GM12875 (cell line): ENCODE results near the gene GDNF.

Experiments
- H3K4me3 ChIP-seq: one replicate; pipeline ENCODE4 v1.5.1; 2011; ENCODE audit warnings: low read depth, low read length, control low read depth
- CTCF ChIP-seq: IDR thresholded peaks from 2 replicates; pipeline ENCODE4 v1.5.1; 2011; ENCODE audit warnings: low read depth, mild to moderate bottlenecking, control low read depth, inconsistent platforms, low read length, moderate library complexity, borderline replicate concordance; ENCODE audit not compliant: insufficient read depth

The GDNF gene, protein sequence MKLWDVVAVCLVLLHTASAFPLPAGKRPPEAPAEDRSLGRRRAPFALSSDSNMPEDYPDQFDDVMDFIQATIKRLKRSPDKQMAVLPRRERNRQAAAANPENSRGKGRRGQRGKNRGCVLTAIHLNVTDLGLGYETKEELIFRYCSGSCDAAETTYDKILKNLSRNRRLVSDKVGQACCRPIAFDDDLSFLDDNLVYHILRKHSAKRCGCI

GRCh38 chr5:37839407-37840052, at the start of gene GDNF:
Gene GDNF (minus strand): TSS chr5:37840041. CDS start chr5:37834796, 5,245 bp downstream.
- TF ChIP-seq CTCF: no peak
- H3K4me3 ChIP-seq: no peak within 1 kb of the TSS

- H3K4me3 ChIP-seq: no peak overlapping the region
- no peak for TF ChIP-seq CTCF
Measured at GRCh38 chr5:37888476-37888875, 48.6 kb upstream of the GDNF start.

- no peak for TF ChIP-seq CTCF
- H3K4me3 ChIP-seq: no peak overlapping the region
Measured at GRCh38 chr5:37886242-37886905, 46.5 kb upstream of the GDNF start.

DNA sequence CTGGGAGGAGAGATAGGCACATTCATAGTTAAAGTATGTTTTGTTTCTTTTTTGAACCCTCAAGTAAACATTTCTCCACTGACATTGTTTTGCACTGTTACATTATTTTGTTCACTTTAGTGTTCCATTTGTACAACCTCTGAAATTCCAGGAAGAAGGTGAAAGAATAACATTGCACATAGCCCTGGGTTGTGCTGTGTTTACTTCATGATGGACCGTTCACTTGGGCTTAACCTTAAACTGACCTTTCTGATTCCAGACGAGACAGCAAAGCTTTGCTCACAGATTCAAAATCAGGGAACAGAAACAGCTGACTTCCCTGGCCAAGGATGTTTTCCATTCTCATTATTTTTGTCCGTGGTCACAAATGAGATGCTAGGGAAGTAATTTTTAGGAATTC, 42.8 kb upstream of the GDNF start:
- H3K4me3 ChIP-seq: no peak overlapping the region
- no peak for TF ChIP-seq CTCF

GRCh38 chr5:37881359-37881758, 41.5 kb upstream of the GDNF start:
- H3K4me3 ChIP-seq: no peak overlapping the region
- no peak for TF ChIP-seq CTCF

DNA sequence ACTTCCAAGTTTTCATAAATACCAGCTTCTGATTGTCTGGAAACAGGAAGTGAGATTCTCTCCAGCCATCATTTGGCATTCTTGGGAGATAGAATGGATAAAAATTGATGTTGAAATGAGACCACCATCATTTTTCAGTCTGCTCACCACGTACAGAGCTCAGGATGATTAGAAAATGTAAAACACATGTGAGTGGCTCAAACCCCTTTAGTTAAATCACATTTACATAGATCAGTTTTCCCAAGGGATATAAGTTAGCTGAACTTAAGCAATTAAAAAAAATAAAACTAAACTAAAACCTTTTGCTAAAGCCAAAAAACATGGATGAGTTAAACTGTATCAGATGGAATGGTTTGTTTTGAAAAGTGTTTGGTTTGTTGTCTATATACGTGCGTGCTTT, 37.1 kb upstream of the GDNF start:
- H3K4me3 ChIP-seq: no peak overlapping the region
- no peak for TF ChIP-seq CTCF

DNA sequence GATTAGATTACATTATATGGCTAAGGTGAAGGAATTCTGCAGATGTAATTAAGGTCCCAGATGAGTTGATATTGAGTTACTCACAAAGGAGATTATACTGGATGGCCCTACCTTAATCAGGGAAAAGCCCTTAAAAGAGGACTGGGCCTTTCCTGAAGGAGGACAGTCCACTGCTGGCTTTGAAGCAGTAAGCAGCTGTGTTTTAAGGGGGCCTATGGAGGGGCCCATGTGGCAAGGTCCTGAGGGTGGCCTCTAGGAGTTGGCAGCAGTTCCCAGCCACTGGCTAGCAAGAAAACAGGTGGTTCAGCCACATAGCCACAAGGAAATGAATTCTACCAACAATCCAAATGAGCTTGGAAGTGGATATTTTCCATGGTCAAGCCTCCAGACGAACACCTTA, 36.4 kb upstream of the GDNF start:
- no peak overlapping the region for H3K4me3 ChIP-seq
- no peak for TF ChIP-seq CTCF
